ENCODE results near the gene ITGA8. TPM values are rescaled to one million over a fixed set of nuclear protein-coding genes. Genes with fewer than 3 reads are reported as not detected.

The ITGA8 gene
- total RNA-seq, 1 donor, result 2.5 TPM

- H3K27ac ChIP-seq (ENCODE audit: low read depth, low read length), result no peak overlapping the region
- H3K4me3 ChIP-seq (ENCODE audit: insufficient read depth, low read length), result no peak overlapping the region
- no peaks in the 10 kb centered on the region for H3K79me2 ChIP-seq (ENCODE audit: insufficient read depth, low read length)
- TF ChIP-seq, protein P1, sequence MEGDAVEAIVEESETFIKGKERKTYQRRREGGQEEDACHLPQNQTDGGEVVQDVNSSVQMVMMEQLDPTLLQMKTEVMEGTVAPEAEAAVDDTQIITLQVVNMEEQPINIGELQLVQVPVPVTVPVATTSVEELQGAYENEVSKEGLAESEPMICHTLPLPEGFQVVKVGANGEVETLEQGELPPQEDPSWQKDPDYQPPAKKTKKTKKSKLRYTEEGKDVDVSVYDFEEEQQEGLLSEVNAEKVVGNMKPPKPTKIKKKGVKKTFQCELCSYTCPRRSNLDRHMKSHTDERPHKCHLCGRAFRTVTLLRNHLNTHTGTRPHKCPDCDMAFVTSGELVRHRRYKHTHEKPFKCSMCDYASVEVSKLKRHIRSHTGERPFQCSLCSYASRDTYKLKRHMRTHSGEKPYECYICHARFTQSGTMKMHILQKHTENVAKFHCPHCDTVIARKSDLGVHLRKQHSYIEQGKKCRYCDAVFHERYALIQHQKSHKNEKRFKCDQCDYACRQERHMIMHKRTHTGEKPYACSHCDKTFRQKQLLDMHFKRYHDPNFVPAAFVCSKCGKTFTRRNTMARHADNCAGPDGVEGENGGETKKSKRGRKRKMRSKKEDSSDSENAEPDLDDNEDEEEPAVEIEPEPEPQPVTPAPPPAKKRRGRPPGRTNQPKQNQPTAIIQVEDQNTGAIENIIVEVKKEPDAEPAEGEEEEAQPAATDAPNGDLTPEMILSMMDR (IDR thresholded peaks at IDR 0.05; ENCODE audit: extremely low read depth, low read depth, low read length), result no peak
- H3K36me3 ChIP-seq (ENCODE audit: insufficient read depth, low read length), result no peaks in the 10 kb centered on the region
- no peaks in the 10 kb centered on the region for H4K20me1 ChIP-seq (ENCODE audit: insufficient read depth, low read length)
- H3K4me1 ChIP-seq (ENCODE audit: insufficient read depth, low read length), result no peaks in the 10 kb centered on the region
- no peak overlapping the region for H2AFZ ChIP-seq (ENCODE audit: low read length)
- H3K4me2 ChIP-seq (ENCODE audit: insufficient read depth, low read length), result no peak overlapping the region
- no peaks in the 10 kb centered on the region for H3K27me3 ChIP-seq (ENCODE audit: insufficient read depth, low read length)
- no peaks in the 10 kb centered on the region for H3K9me3 ChIP-seq (ENCODE audit: low read depth, low read length)
- no peak for DNase-seq (ENCODE audit: insufficient read length, low spot score, missing footprints)
Measured at GRCh38 chr10:15550950-15551349, 168.8 kb downstream of the ITGA8 start.

GRCh38 chr10:15548331-15548730 is 171.4 kb downstream of the ITGA8 start:
- no peak for DNase-seq (ENCODE audit: insufficient read length, low spot score, missing footprints)
- Histone ChIP-seq H3K36me3 (ENCODE audit: insufficient read depth, low read length) (no peaks in the 10 kb centered on the region), H3K4me3 (ENCODE audit: insufficient read depth, low read length) (no peak overlapping the region), H3K27me3 (ENCODE audit: insufficient read depth, low read length) (no peaks in the 10 kb centered on the region), H3K27ac (ENCODE audit: low read depth, low read length) (no peak overlapping the region), H3K9me3 (ENCODE audit: low read depth, low read length) (no peaks in the 10 kb centered on the region), H4K20me1 (ENCODE audit: insufficient read depth, low read length) (no peaks in the 10 kb centered on the region), H3K4me1 (ENCODE audit: insufficient read depth, low read length) (no peaks in the 10 kb centered on the region), H3K4me2 (ENCODE audit: insufficient read depth, low read length) (no peak overlapping the region), H2AFZ (ENCODE audit: low read length) (no peak overlapping the region), H3K79me2 (ENCODE audit: insufficient read depth, low read length) (no peaks in the 10 kb centered on the region)
- TF ChIP-seq, protein P1 (IDR thresholded peaks at IDR 0.05; ENCODE audit: extremely low read depth, low read depth, low read length), result no peak

- Histone ChIP-seq H3K79me2 (ENCODE audit: insufficient read depth, low read length) (no peaks in the 10 kb centered on the region), H4K20me1 (ENCODE audit: insufficient read depth, low read length) (no peaks in the 10 kb centered on the region), H3K4me2 (ENCODE audit: insufficient read depth, low read length) (no peak overlapping the region), H2AFZ (ENCODE audit: low read length) (no peak overlapping the region), H3K4me1 (ENCODE audit: insufficient read depth, low read length) (no peaks in the 10 kb centered on the region), H3K27me3 (ENCODE audit: insufficient read depth, low read length) (no peaks in the 10 kb centered on the region), H3K4me3 (ENCODE audit: insufficient read depth, low read length) (no peak overlapping the region), H3K36me3 (ENCODE audit: insufficient read depth, low read length) (no peaks in the 10 kb centered on the region), H3K9me3 (ENCODE audit: low read depth, low read length) (no peaks in the 10 kb centered on the region), H3K27ac (ENCODE audit: low read depth, low read length) (no peak overlapping the region)
- TF ChIP-seq, protein P1 (IDR thresholded peaks at IDR 0.05; ENCODE audit: extremely low read depth, low read depth, low read length), result no peak
- DNase-seq (ENCODE audit: insufficient read length, low spot score, missing footprints), result no peak
Measured at GRCh38 chr10:15546606-15547005, 173.1 kb downstream of the ITGA8 start.

- TF ChIP-seq, protein P1 (IDR thresholded peaks at IDR 0.05; ENCODE audit: extremely low read depth, low read depth, low read length), result no peak
- H3K27me3 ChIP-seq (ENCODE audit: insufficient read depth, low read length), result no peaks in the 10 kb centered on the region
- no peak overlapping the region for H2AFZ ChIP-seq (ENCODE audit: low read length)
- no peak overlapping the region for H3K27ac ChIP-seq (ENCODE audit: low read depth, low read length)
- no peak for DNase-seq (ENCODE audit: insufficient read length, low spot score, missing footprints)
- no peaks in the 10 kb centered on the region for H3K79me2 ChIP-seq (ENCODE audit: insufficient read depth, low read length)
- no peaks in the 10 kb centered on the region for H4K20me1 ChIP-seq (ENCODE audit: insufficient read depth, low read length)
- H3K4me3 ChIP-seq (ENCODE audit: insufficient read depth, low read length), result no peak overlapping the region
- H3K4me1 ChIP-seq (ENCODE audit: insufficient read depth, low read length), result no peaks in the 10 kb centered on the region
- H3K4me2 ChIP-seq (ENCODE audit: insufficient read depth, low read length), result no peak overlapping the region
- no peaks in the 10 kb centered on the region for H3K9me3 ChIP-seq (ENCODE audit: low read depth, low read length)
- H3K36me3 ChIP-seq (ENCODE audit: insufficient read depth, low read length), result no peaks in the 10 kb centered on the region
Measured at GRCh38 chr10:15545884-15546283, 173.8 kb downstream of the ITGA8 start.
